ENCODE measurements around the gene SNCA. TPM values are rescaled to one million over a fixed set of nuclear protein-coding genes. Genes with fewer than 3 reads are reported as not detected.

The SNCA gene
- total RNA-seq, 2 experiments from 2014 or later = 1.6 to 2.0 TPM

DNA sequence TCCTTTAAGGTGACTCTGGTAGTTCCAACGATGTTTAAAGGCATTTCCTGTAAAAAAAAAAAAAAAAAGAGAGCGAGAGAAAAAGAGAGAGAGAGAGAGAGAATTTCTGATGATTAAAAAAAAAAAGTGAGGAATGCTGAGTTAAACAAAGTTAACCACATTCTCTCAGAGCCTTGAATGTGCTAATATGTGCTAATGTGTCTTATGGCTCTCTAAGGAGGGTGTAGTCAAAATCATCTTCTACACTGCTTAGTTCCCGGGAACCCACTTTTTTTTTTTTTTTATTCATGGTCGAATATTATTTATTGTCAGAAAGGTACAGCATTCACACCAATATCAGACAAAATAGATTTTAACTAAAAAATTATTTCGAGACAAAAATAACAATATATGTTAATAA lies 111.7 kb downstream of the SNCA start:
- H3K27me3 Mint-ChIP-seq = no peaks in the 10 kb centered on the region
- no peaks in the 10 kb centered on the region for H3K4me1 Mint-ChIP-seq
- CTCF ChIA-PET = no interaction called here
- no peaks in the 10 kb centered on the region for H3K36me3 Mint-ChIP-seq
- ATAC-seq (no peak), DNase-seq (no peak)
- H3K27ac Mint-ChIP-seq = no peak overlapping the region
- no peaks in the 10 kb centered on the region for H3K9me3 Mint-ChIP-seq (ENCODE audit: low read depth)
- H3K4me3 Mint-ChIP-seq = no peak overlapping the region

- Mint-ChIP-seq H3K27me3 (no peaks in the 10 kb centered on the region), H3K36me3 (no peaks in the 10 kb centered on the region), H3K4me3 (no peak overlapping the region), H3K4me1 (no peaks in the 10 kb centered on the region), H3K9me3 (ENCODE audit: low read depth) (no peaks in the 10 kb centered on the region), H3K27ac (no peak overlapping the region)
- CTCF ChIA-PET = no interaction called here
- no peak for DNase-seq
- no peak for ATAC-seq
Observed at GRCh38 chr4:89724716-89725115, 112.2 kb downstream of the SNCA start.

DNA sequence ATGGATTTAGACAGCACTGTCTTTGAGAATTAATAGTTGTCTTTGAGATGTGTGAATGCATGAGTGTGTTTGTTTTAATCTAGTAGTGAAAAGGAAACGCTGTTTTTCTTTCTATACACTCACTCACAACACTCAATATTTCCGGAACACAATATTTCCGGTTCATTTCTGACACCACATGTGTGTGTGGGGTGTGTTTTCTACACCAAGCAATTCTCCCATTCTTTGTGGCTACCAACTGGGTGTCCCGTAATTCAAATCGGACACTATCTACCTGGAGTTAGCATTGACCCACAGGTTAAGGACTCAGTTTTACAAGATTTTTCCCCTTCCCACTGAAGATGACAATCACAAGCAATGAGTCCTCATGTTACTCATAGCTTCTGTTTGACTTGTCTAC lies 113.9 kb downstream of the SNCA start:
- H3K4me3 Mint-ChIP-seq = no peak overlapping the region
- no peak for ATAC-seq
- no peaks in the 10 kb centered on the region for H3K4me1 Mint-ChIP-seq
- no peaks in the 10 kb centered on the region for H3K36me3 Mint-ChIP-seq
- CTCF ChIA-PET = no interaction called here
- no peak for DNase-seq
- H3K9me3 Mint-ChIP-seq (ENCODE audit: low read depth) = no peaks in the 10 kb centered on the region
- no peaks in the 10 kb centered on the region for H3K27me3 Mint-ChIP-seq
- H3K27ac Mint-ChIP-seq = no peak overlapping the region

DNA sequence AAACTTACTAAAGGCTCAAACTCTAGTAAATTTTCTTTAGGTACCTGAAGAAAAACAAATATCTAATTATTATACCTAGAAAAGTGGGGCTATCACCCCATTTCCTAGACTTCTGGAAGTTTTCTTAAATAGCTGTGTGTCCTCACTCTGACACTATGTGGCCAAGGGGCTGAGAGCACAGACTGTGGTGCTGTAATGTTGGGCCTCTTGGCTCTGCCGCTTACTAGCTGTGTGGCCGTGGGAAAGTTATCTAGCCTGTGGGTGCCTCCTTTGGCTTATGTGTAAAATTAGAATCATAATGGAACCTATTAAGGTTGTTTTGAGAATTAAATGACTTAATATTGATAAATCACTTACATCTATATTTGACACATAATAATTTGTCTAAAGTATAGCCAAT lies 114.4 kb downstream of the SNCA start:
- CTCF ChIA-PET = no interaction called here
- no peak overlapping the region for H3K27ac Mint-ChIP-seq
- no peak overlapping the region for H3K4me3 Mint-ChIP-seq
- H3K4me1 Mint-ChIP-seq = no peaks in the 10 kb centered on the region
- no peaks in the 10 kb centered on the region for H3K36me3 Mint-ChIP-seq
- H3K27me3 Mint-ChIP-seq = no peaks in the 10 kb centered on the region
- DNase-seq = no peak
- H3K9me3 Mint-ChIP-seq (ENCODE audit: low read depth) = no peaks in the 10 kb centered on the region
- ATAC-seq = no peak

- ATAC-seq (no peak), DNase-seq (no peak)
- CTCF ChIA-PET = no interaction called here
- H3K4me3 Mint-ChIP-seq = no peak overlapping the region
- H3K4me1 Mint-ChIP-seq = no peaks in the 10 kb centered on the region
- no peaks in the 10 kb centered on the region for H3K9me3 Mint-ChIP-seq (ENCODE audit: low read depth)
- H3K27me3 Mint-ChIP-seq = no peaks in the 10 kb centered on the region
- no peak overlapping the region for H3K27ac Mint-ChIP-seq
- H3K36me3 Mint-ChIP-seq = no peaks in the 10 kb centered on the region
Observed at GRCh38 chr4:89720981-89721380, 116.0 kb downstream of the SNCA start.

- H3K36me3 Mint-ChIP-seq = no peaks in the 10 kb centered on the region
- H3K4me1 Mint-ChIP-seq = no peaks in the 10 kb centered on the region
- DNase-seq (no peak), ATAC-seq (no peak)
- H3K27ac Mint-ChIP-seq = no peak overlapping the region
- CTCF ChIA-PET = no interaction called here
- no peaks in the 10 kb centered on the region for H3K9me3 Mint-ChIP-seq (ENCODE audit: low read depth)
- no peak overlapping the region for H3K4me3 Mint-ChIP-seq
- H3K27me3 Mint-ChIP-seq = no peaks in the 10 kb centered on the region
Observed at GRCh38 chr4:89719536-89720090, 117.3 kb downstream of the SNCA start.

GRCh38 chr4:89716893-89717292 lies 120.1 kb downstream of the SNCA start:
- Mint-ChIP-seq H3K9me3 (ENCODE audit: low read depth) (no peaks in the 10 kb centered on the region), H3K27ac (no peak overlapping the region), H3K4me3 (no peak overlapping the region), H3K27me3 (peaks cover 2% of the 10 kb centered on the region), H3K36me3 (no peaks in the 10 kb centered on the region), H3K4me1 (no peaks in the 10 kb centered on the region)
- CTCF ChIA-PET = no interaction called here
- DNase-seq (no peak), ATAC-seq (no peak)

DNA sequence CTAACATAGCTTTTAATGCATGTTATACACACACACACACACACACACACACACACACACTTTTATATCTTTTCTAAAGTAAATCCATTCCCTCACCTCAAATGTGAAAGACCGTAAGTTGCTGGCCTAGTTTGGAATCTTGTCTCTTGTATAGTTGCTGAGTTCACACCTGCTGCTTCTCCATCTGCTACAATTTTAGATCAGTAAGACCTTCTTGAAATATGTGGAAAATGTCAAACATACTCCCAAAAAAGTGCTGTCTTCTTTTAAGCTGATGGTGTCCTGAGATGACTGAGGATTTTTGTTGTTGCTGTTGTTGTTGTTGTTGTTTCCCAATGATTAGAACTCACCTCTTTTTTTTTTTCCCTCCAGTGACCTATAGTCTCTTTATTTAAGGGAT lies 121.3 kb downstream of the SNCA start:
- H3K4me3 Mint-ChIP-seq = no peak overlapping the region
- H3K36me3 Mint-ChIP-seq = no peaks in the 10 kb centered on the region
- CTCF ChIA-PET = no interaction called here
- DNase-seq (no peak), ATAC-seq (no peak)
- H3K27ac Mint-ChIP-seq = no peak overlapping the region
- H3K9me3 Mint-ChIP-seq (ENCODE audit: low read depth) = no peaks in the 10 kb centered on the region
- H3K27me3 Mint-ChIP-seq = peaks cover 2% of the 10 kb centered on the region
- H3K4me1 Mint-ChIP-seq = no peaks in the 10 kb centered on the region

GRCh38 chr4:89712827-89713226 lies 124.1 kb downstream of the SNCA start:
- no peak for ATAC-seq
- no peak for DNase-seq
- Mint-ChIP-seq H3K27me3 (peaks cover 2% of the 10 kb centered on the region), H3K4me3 (no peak overlapping the region), H3K9me3 (ENCODE audit: low read depth) (no peaks in the 10 kb centered on the region), H3K4me1 (no peaks in the 10 kb centered on the region), H3K36me3 (no peaks in the 10 kb centered on the region), H3K27ac (no peak overlapping the region)
- CTCF ChIA-PET = interaction anchor here (1.0 kb wide), 1 partner anchor 9 kb away, joined by 4 read pairs; no protein-coding TSS in a partner anchor

DNA sequence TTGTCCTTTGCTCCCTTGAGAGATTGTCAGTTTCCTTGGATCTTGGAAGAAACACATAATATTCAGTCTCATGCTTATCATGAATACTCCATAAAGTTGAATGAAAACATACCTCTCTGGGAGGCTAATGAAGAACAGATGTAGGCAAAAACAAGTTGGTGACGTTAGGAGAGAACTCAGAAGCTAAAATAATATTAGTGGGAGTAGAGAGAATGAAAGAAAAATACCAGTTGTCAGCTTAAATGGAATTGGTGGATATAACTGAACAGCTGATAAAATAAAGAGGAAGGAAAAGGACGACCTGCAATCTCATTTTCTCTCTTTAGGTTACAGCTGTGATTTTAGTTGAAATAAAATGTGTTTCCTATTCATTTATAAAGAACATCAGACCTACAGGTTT lies 124.8 kb downstream of the SNCA start:
- ATAC-seq (no peak), DNase-seq (no peak)
- no peak overlapping the region for H3K4me3 Mint-ChIP-seq
- H3K9me3 Mint-ChIP-seq (ENCODE audit: low read depth) = no peaks in the 10 kb centered on the region
- no peaks in the 10 kb centered on the region for H3K36me3 Mint-ChIP-seq
- no peaks in the 10 kb centered on the region for H3K4me1 Mint-ChIP-seq
- H3K27ac Mint-ChIP-seq = no peak overlapping the region
- CTCF ChIA-PET = no interaction called here
- peaks cover 2% of the 10 kb centered on the region for H3K27me3 Mint-ChIP-seq

DNA sequence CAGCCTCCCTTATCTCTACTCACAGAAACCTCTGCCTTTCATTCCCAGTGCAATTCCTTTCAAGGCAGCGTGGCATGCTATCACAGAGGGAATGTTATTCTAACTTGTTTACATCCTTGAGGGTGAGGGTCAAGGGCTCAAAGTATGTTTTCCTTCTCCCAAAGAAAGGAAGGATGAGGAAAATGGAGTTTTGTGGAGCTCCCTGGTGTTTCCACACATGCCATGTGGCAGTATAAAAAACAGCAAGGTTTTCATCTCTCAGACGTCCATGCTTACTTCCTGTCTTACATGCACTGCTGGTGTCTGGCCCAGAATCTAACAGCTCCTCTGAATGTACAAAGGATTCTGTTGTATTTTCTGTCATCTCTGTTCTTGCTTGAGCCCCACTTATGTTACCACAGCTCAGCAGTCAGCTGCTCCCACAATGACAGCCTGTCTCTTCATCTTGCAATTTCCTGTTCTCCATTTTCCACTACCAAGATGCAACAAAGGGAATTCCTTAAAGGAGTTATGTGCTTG lies 128.0 kb downstream of the SNCA start:
- ATAC-seq (no peak), DNase-seq (no peak)
- Mint-ChIP-seq H3K36me3 (no peaks in the 10 kb centered on the region), H3K9me3 (ENCODE audit: low read depth) (no peaks in the 10 kb centered on the region), H3K27ac (no peak overlapping the region), H3K27me3 (no peaks in the 10 kb centered on the region), H3K4me1 (no peaks in the 10 kb centered on the region), H3K4me3 (no peak overlapping the region)
- CTCF ChIA-PET = no interaction called here

GRCh38 chr4:89707467-89707866 lies 129.5 kb downstream of the SNCA start:
- Mint-ChIP-seq H3K9me3 (ENCODE audit: low read depth) (no peaks in the 10 kb centered on the region), H3K27me3 (no peaks in the 10 kb centered on the region), H3K36me3 (no peaks in the 10 kb centered on the region), H3K27ac (no peak overlapping the region), H3K4me1 (no peaks in the 10 kb centered on the region), H3K4me3 (no peak overlapping the region)
- DNase-seq (no peak), ATAC-seq (no peak)
- CTCF ChIA-PET = no interaction called here

DNA sequence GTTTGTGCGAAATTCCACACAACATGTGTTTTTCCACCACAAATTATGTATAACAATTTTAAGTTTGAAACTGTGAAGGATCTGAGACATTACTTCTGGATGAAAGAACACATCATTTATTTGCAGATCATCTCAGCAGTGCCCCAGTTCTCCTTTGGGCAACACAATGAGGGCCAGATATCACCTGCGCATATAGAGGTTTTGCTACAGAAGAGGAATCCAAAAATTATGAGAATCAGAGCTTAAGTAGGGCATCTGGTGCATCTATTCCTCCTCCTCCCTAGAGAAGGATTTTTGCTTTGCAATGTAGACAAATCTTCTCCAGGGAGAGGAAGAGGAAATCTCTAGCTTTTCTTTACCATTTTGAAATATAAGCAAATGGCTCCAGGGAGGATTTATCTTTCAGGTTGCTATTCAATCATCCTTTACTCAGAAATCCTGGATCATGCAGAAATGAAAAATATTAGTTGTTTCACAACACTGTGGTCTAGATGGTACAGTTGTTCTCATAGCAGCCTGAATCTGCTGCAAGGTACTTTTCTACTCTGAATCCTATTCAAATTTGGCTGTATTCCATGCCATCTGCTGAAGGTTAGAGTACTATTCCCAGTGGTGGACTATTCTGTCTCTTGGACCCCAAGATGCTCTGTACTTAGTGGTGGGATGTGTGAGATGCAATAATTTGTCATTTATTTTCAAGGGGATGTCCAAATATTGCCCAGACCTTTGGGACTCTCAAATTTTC lies 132.1 kb downstream of the SNCA start:
- Mint-ChIP-seq H3K9me3 (ENCODE audit: low read depth) (no peaks in the 10 kb centered on the region), H3K4me3 (no peak overlapping the region), H3K4me1 (no peaks in the 10 kb centered on the region), H3K27me3 (no peaks in the 10 kb centered on the region), H3K27ac (no peak overlapping the region), H3K36me3 (no peaks in the 10 kb centered on the region)
- DNase-seq (no peak), ATAC-seq (no peak)
- CTCF ChIA-PET = interaction anchor here (0.9 to 1.4 kb wide), 2 partner anchors 8 to 29 kb away, joined by 3 to 4 read pairs; no protein-coding TSS in a partner anchor

DNA sequence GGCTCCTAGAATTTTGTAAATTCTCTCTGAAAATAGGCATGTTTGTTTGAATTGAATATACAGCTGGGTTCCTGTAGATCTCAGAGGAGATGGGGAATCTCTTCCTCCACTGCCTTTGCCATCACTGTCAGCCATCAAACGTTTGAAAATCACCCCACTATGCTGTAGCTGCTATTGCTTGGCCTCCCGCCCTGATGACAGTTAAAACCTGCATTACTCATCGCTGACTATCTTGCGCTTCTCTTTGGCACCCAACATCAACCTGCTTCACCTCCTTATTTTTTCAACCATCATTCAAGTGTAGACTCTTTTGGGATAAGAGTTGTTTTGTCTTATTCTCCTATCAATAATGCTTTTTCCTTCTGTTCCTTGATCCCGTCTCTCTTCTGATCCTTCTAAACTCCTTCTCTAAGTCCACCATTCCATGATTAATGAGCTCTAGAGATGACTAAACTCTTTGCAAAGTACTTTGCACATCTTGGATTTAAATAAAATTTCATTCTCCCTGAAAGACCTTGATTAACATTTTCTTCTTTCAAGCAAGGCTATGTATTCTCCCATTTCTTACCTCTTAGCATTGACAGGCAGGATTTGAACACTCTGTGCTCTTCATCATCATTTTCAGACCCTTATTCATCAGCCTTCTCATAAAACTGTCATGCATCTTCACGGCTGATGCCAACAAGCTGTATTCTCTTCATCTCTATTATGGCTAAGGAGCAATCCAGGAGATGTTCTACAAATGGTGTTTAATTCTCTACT lies 133.0 kb downstream of the SNCA start:
- no peak for DNase-seq
- CTCF ChIA-PET = interaction anchor here (0.9 to 1.4 kb wide), 2 partner anchors 9 to 28 kb away, joined by 3 to 4 read pairs; no protein-coding TSS in a partner anchor
- Mint-ChIP-seq H3K4me1 (no peaks in the 10 kb centered on the region), H3K36me3 (no peaks in the 10 kb centered on the region), H3K9me3 (ENCODE audit: low read depth) (no peaks in the 10 kb centered on the region), H3K27me3 (peaks cover 3% of the 10 kb centered on the region), H3K27ac (no peak overlapping the region), H3K4me3 (no peak overlapping the region)
- ATAC-seq = no peak
